Liver (tissue), 9 donors: Measurements from ENCODE around the gene ADAM11. TPM values are rescaled to one million over a fixed set of nuclear protein-coding genes. Genes with fewer than 3 reads are reported as not detected.
"Not testable (repeated sequence)": the region's sequence is repeated elsewhere in the genome, so short reads cannot be mapped to it uniquely, and the experiment has no call there.

Source experiments
- DNase-seq: peaks from one replicate; pipeline ENCODE4 v3.0.0-alpha.2; 2017; ENCODE audit warnings: low spot score
- H3K27ac ChIP-seq, 2 donors: one replicate each; pipeline ENCODE4 v1.7.0; 2013; ENCODE audit warnings: inconsistent platforms in 2 of 2, low read length in 2 of 2, control low read depth in 1 of 2, low read depth in 1 of 2, mild to moderate bottlenecking in 1 of 2
- H3K27me3 ChIP-seq, 4 donors: one replicate each; pipeline versions ENCODE4 v1.6.1 to v1.7.0; 2013; ENCODE audit warnings: low read length in 3 of 4, inconsistent platforms in 1 of 4, mild to moderate bottlenecking in 1 of 4, moderate library complexity in 1 of 4; ENCODE audit not compliant: control insufficient read depth in 4 of 4, insufficient read depth in 4 of 4
- H3K36me3 ChIP-seq, 4 donors: one replicate each; pipeline versions ENCODE4 v1.6.1 to v1.7.0; 2013; ENCODE audit warnings: low read length in 3 of 4, mild to moderate bottlenecking in 3 of 4, low read depth in 1 of 4, moderate library complexity in 1 of 4; ENCODE audit not compliant: control insufficient read depth in 4 of 4, insufficient read depth in 3 of 4
- H3K4me1 ChIP-seq, 4 donors: one replicate each; pipeline versions ENCODE4 v1.6.1 to v1.7.0; 2013; ENCODE audit warnings: low read length in 3 of 4, mild to moderate bottlenecking in 3 of 4, moderate library complexity in 1 of 4; ENCODE audit not compliant: control insufficient read depth in 4 of 4, insufficient read depth in 4 of 4
- H3K4me3 ChIP-seq, 3 donors: one replicate each; pipeline versions ENCODE4 v1.6.1 to v1.7.0; 2013; ENCODE audit warnings: low read length in 3 of 3, control low read depth in 1 of 3, low read depth in 1 of 3, mild to moderate bottlenecking in 1 of 3
- H3K9ac ChIP-seq, 2 donors: one replicate each; pipeline ENCODE4 v1.7.0; 2013; ENCODE audit warnings: low read length in 2 of 2, mild to moderate bottlenecking in 2 of 2, moderate library complexity in 2 of 2, control low read depth in 1 of 2, low read depth in 1 of 2
- H3K9me3 ChIP-seq, 4 donors: one replicate each; pipeline versions ENCODE4 v1.6.1 to v1.7.0; 2013; ENCODE audit warnings: low read length in 3 of 4; ENCODE audit not compliant: control insufficient read depth in 4 of 4
- FOXA2 ChIP-seq: IDR thresholded peaks from 2 replicates; pipeline ENCODE4 v1.6.1; 2016; ENCODE audit warnings: antibody characterized with exemption
- GABPA ChIP-seq, 2 donors: IDR thresholded peaks in 1 of 2; conservative IDR thresholded peaks in 1 of 2; 2 replicates each; pipeline ENCODE4 v1.6.1; 2016; ENCODE audit warnings: antibody characterized with exemption in 2 of 2, mild to moderate bottlenecking in 1 of 2, moderate library complexity in 1 of 2
- HNF4A ChIP-seq, 2 donors: conservative IDR thresholded peaks; 2 replicates each; pipeline ENCODE4 v1.6.1; 2016; ENCODE audit warnings: antibody characterized with exemption in 2 of 2, mild to moderate bottlenecking in 2 of 2
- JUND ChIP-seq, 2 donors: IDR thresholded peaks; 2 replicates each; pipeline ENCODE4 v1.6.1; 2016; ENCODE audit warnings: antibody characterized with exemption in 2 of 2
- MAX ChIP-seq: IDR thresholded peaks from 2 replicates; pipeline ENCODE4 v1.6.1; 2016; ENCODE audit warnings: antibody characterized with exemption
- NR2F2 ChIP-seq: IDR thresholded peaks from 2 replicates; pipeline ENCODE4 v1.6.1; 2016; ENCODE audit warnings: antibody characterized with exemption
- RAD21 ChIP-seq, 2 donors: IDR thresholded peaks; 2 replicates each; pipeline ENCODE4 v1.6.1; 2016; ENCODE audit warnings: antibody characterized with exemption in 2 of 2, mild to moderate bottlenecking in 2 of 2
- RXRA ChIP-seq, 2 donors: IDR thresholded peaks; 2 replicates each; pipeline ENCODE4 v1.6.1; 2017 to 2018; ENCODE audit warnings: antibody characterized with exemption in 2 of 2, mild to moderate bottlenecking in 1 of 2
- SP1 ChIP-seq: IDR thresholded peaks from 2 replicates; pipeline ENCODE4 v1.6.1; 2018; ENCODE audit warnings: antibody characterized with exemption, mild to moderate bottlenecking
- TAF1 ChIP-seq: conservative IDR thresholded peaks from 2 replicates; pipeline ENCODE4 v1.6.1; 2016; ENCODE audit warnings: antibody characterized with exemption, mild to moderate bottlenecking
- ZBTB33 ChIP-seq: IDR thresholded peaks from 2 replicates; pipeline ENCODE4 v1.6.1; 2016; ENCODE audit warnings: antibody characterized with exemption
- WGBS: extraction: QIAGEN DNeasy Blood & Tissue Kit; methylation state at CpG from one replicate; pipeline ENCODE4 v1.1.7; 2013; 5-methylcytosine and 5-hydroxymethylcytosine counted together
- polyA plus RNA-seq, 2 donors: library from polyadenylated mRNA; stranded (reverse) in 1 of 2; unstranded in 1 of 2; fragments of 200-250 nt in 1 of 2; fragments of >200 nt in 1 of 2; fragmentation: Nextera tagmentation in 1 of 2; extraction: Ambion mirVana in 1 of 2; gene quantifications; one replicate each; pipeline versions ENCODE4 v1.2.1 to v1.2.3, GENCODE V29; 2013 to 2015
- total RNA-seq, 2 donors: library from RNA; depleted of rRNA; stranded (reverse); fragments of >200 nt; gene quantifications; one replicate each; pipeline ENCODE4 v1.2.3, GENCODE V29; 2014
- TF ChIP-seq, protein P1 (sequence below): IDR thresholded peaks from 2 replicates; pipeline ENCODE4 v1.6.1; 2016; ENCODE audit warnings: antibody characterized with exemption, mild to moderate bottlenecking
- TF ChIP-seq, protein P2 (sequence below): IDR thresholded peaks from 2 replicates; pipeline ENCODE4 v1.6.1; 2016; ENCODE audit warnings: antibody characterized with exemption
- TF ChIP-seq, protein P3 (sequence below): fragments of 150-350 bp; IDR thresholded peaks from 2 replicates; pipeline ENCODE4 v1.5.1; 2017; ENCODE audit warnings: improper control_type of control experiment, low read depth, low read length; ENCODE audit not compliant: missing input control
- donor health status: healthy.
- donor health status: healthy.
- donor health status: healthy.
- donor health status: healthy.
- donor health status: healthy.

ADAM11 gene
- total and polyA plus RNA-seq, 4 donors = 0.06 to 1.1 (median 0.08) TPM; not detected in 1

- H3K4me1 ChIP-seq = no peaks in the 10 kb centered on the region
- H3K27ac ChIP-seq = no peak overlapping the region
- no peaks in the 10 kb centered on the region for H3K9me3 ChIP-seq
- no peaks in the 10 kb centered on the region for H3K27me3 ChIP-seq
- H3K36me3 ChIP-seq = no peaks in the 10 kb centered on the region
- 81% methylated on average over 4 of the region's 4 CpGs for WGBS
- DNase-seq = no peak
- no peak overlapping the region for H3K4me3 ChIP-seq
- TF ChIP-seq GABPA (IDR thresholded peaks at IDR 0.05 in 1 of 2, conservative IDR thresholded peaks at IDR 0.05 in 1 of 2) (no peak), MAX (no peak), FOXA2 (no peak), SP1 (no peak), HNF4A (conservative IDR thresholded peaks at IDR 0.05) (no peak)
- TF ChIP-seq, protein P1, sequence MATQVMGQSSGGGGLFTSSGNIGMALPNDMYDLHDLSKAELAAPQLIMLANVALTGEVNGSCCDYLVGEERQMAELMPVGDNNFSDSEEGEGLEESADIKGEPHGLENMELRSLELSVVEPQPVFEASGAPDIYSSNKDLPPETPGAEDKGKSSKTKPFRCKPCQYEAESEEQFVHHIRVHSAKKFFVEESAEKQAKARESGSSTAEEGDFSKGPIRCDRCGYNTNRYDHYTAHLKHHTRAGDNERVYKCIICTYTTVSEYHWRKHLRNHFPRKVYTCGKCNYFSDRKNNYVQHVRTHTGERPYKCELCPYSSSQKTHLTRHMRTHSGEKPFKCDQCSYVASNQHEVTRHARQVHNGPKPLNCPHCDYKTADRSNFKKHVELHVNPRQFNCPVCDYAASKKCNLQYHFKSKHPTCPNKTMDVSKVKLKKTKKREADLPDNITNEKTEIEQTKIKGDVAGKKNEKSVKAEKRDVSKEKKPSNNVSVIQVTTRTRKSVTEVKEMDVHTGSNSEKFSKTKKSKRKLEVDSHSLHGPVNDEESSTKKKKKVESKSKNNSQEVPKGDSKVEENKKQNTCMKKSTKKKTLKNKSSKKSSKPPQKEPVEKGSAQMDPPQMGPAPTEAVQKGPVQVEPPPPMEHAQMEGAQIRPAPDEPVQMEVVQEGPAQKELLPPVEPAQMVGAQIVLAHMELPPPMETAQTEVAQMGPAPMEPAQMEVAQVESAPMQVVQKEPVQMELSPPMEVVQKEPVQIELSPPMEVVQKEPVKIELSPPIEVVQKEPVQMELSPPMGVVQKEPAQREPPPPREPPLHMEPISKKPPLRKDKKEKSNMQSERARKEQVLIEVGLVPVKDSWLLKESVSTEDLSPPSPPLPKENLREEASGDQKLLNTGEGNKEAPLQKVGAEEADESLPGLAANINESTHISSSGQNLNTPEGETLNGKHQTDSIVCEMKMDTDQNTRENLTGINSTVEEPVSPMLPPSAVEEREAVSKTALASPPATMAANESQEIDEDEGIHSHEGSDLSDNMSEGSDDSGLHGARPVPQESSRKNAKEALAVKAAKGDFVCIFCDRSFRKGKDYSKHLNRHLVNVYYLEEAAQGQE = no peak
- TF ChIP-seq, protein P2, sequence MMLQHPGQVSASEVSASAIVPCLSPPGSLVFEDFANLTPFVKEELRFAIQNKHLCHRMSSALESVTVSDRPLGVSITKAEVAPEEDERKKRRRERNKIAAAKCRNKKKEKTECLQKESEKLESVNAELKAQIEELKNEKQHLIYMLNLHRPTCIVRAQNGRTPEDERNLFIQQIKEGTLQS = no peak
- H3K9ac ChIP-seq = no peak overlapping the region
Observed at GRCh38 chr17:44812263-44812662, 53.5 kb downstream of the ADAM11 start.

- not testable (repeated sequence) for H3K27me3 ChIP-seq, H3K4me1 ChIP-seq, H3K36me3 ChIP-seq, H3K4me3 ChIP-seq, H3K9me3 ChIP-seq, DNase-seq, H3K9ac ChIP-seq, H3K27ac ChIP-seq
- WGBS = 88% methylated on average over 6 of the region's 6 CpGs
Observed at GRCh38 chr17:44818508-44818907, 59.7 kb downstream of the ADAM11 start.

- no peak for DNase-seq
- H3K27ac ChIP-seq = no peak overlapping the region
- 64% methylated on average over 7 of the region's 7 CpGs for WGBS
- H3K9ac ChIP-seq = no peak overlapping the region
- H3K4me1 ChIP-seq = no peaks in the 10 kb centered on the region
- no peaks in the 10 kb centered on the region for H3K9me3 ChIP-seq
- H3K36me3 ChIP-seq = no peaks in the 10 kb centered on the region
- TF ChIP-seq HNF4A (conservative IDR thresholded peaks at IDR 0.05) (no peak), TAF1 (no peak), JUND (IDR thresholded peaks at IDR 0.05) (no peak), ZBTB33 (no peak), RAD21 (IDR thresholded peaks at IDR 0.05) (no peak), RXRA (IDR thresholded peaks at IDR 0.05) (no peak), NR2F2 (no peak)
- TF ChIP-seq, protein P3, sequence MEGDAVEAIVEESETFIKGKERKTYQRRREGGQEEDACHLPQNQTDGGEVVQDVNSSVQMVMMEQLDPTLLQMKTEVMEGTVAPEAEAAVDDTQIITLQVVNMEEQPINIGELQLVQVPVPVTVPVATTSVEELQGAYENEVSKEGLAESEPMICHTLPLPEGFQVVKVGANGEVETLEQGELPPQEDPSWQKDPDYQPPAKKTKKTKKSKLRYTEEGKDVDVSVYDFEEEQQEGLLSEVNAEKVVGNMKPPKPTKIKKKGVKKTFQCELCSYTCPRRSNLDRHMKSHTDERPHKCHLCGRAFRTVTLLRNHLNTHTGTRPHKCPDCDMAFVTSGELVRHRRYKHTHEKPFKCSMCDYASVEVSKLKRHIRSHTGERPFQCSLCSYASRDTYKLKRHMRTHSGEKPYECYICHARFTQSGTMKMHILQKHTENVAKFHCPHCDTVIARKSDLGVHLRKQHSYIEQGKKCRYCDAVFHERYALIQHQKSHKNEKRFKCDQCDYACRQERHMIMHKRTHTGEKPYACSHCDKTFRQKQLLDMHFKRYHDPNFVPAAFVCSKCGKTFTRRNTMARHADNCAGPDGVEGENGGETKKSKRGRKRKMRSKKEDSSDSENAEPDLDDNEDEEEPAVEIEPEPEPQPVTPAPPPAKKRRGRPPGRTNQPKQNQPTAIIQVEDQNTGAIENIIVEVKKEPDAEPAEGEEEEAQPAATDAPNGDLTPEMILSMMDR = no peak
- no peak overlapping the region for H3K4me3 ChIP-seq
- peaks cover 0 to 3% (median 0%) of the 10 kb centered on the region in 4 donors for H3K27me3 ChIP-seq
Observed at GRCh38 chr17:44820631-44821212, 61.9 kb downstream of the ADAM11 start.

GRCh38 chr17:44825236-44825635 lies 66.4 kb downstream of the ADAM11 start:
- H3K27ac ChIP-seq, H3K36me3 ChIP-seq, DNase-seq, H3K4me3 ChIP-seq, H3K27me3 ChIP-seq, H3K9ac ChIP-seq, H3K9me3 ChIP-seq: not testable (repeated sequence)
- 92% methylated on average over 9 of the region's 9 CpGs for WGBS
- H3K4me1 ChIP-seq = peaks cover 8 to 12% (median 9%) of the 10 kb centered on the region in 4 donors
